A549 (cell line): ENCODE data around the gene DNAJA3. TPM values are rescaled to one million over a fixed set of nuclear protein-coding genes. Genes with fewer than 3 reads are reported as not detected.
A peak's percentile ranks its signal among the peaks of the same experiment; 100 is the strongest.

Experiments
- ATAC-seq, 2 experiments: fragments of 200-7000 bp in 1 of 2; fragments of >200 bp in 1 of 2; cut with Nextera tagmentation in 1 of 2; cut with Tn5 transposase in 1 of 2; 3 replicates each; pipeline versions ENCODE4 v1.8.0 to v1.9.1; 2018 to 2020; ENCODE audit warnings: mild to moderate bottlenecking in 1 of 2, moderate library complexity in 1 of 2
- CTCF ChIA-PET: fragments of 300-600 bp; sonication (Branson Sonifier 250); formaldehyde crosslinking; extraction: SDS; loops from one replicate; lab custom pipeline; 2021; ENCODE audit warnings: antibody characterized with exemption, inconsistent platforms; lab: Yijun Ruan, JAX
- POLR2A ChIA-PET: fragments of 350-600 bp; formaldehyde crosslinking; extraction: SDS; loops from one replicate; lab custom pipeline; 2021; ENCODE audit warnings: antibody characterized with exemption, inconsistent platforms; lab: Yijun Ruan, JAX
- DNase-seq, 2 experiments: peaks; one replicate each; pipeline versions ENCODE4 v3.0.0 to v3.0.0-alpha.2; 2011 to 2016; ENCODE audit warnings: low read depth in 1 of 2, low spot score in 1 of 2
- FAIRE-seq: peaks from 2 replicates; lab custom pipeline; 2011; peaks lifted over from hg19 to GRCh38; lab: Jason Lieb, UNC
- H3K27ac ChIP-seq, 2 experiments: fragments of >200 bp; sonication (Bioruptor Twin); formaldehyde crosslinking; 3 replicates each; pipeline ENCODE4 v1.5.1; 2016 to 2017
- H3K4me1 ChIP-seq: fragments of >200 bp; sonication (Bioruptor Twin); formaldehyde crosslinking; 3 replicates; pipeline ENCODE4 v1.6.1; 2016
- H3K4me2 ChIP-seq: fragments of >200 bp; sonication (Bioruptor Twin); formaldehyde crosslinking; 3 replicates; pipeline ENCODE4 v1.6.1; 2016
- H3K4me3 ChIP-seq: fragments of >200 bp; sonication (Bioruptor Twin); formaldehyde crosslinking; 3 replicates; pipeline ENCODE4 v1.5.1; 2016
- H3K9me3 ChIP-seq: fragments of >200 bp; sonication (Bioruptor Twin); formaldehyde crosslinking; 3 replicates; pipeline ENCODE4 v1.6.1; 2016
- BHLHE40 ChIP-seq: IDR thresholded peaks from 2 replicates; pipeline ENCODE4 v1.6.1; 2012; ENCODE audit warnings: low read depth, low read length, inconsistent platforms
- CBX2 ChIP-seq: fragments of 200-600 bp; sonication (generic); IDR thresholded peaks from 2 replicates; pipeline ENCODE4 v1.6.1; 2016; ENCODE audit warnings: low read depth, mild to moderate bottlenecking, borderline replicate concordance
- CBX8 ChIP-seq: fragments of 200-600 bp; sonication (generic); IDR thresholded peaks from 2 replicates; pipeline ENCODE4 v1.6.1; 2016
- CHD2 ChIP-seq: fragments of 150-350 bp; IDR thresholded peaks from 2 replicates; pipeline ENCODE4 v1.6.1; 2014; ENCODE audit warnings: low read length; ENCODE audit not compliant: partially characterized antibody
- CHD4 ChIP-seq: fragments of 200-600 bp; sonication (generic); IDR thresholded peaks from 2 replicates; pipeline ENCODE4 v1.6.1; 2016; ENCODE audit warnings: antibody characterized with exemption, mild to moderate bottlenecking, borderline replicate concordance
- HMGXB4 ChIP-seq: fragments of 250-450 bp; sonication (Bioruptor Pico); IDR thresholded peaks from 2 replicates; pipeline ENCODE4 v1.5.0; 2021; ENCODE audit warnings: mild to moderate bottlenecking, moderate library complexity, borderline replicate concordance
- HOXB13 ChIP-seq: fragments of 250-450 bp; sonication (Bioruptor Pico); IDR thresholded peaks from 2 replicates; pipeline ENCODE4 v1.5.0; 2020; ENCODE audit warnings: low read depth, mild to moderate bottlenecking, moderate library complexity
- KDM5A ChIP-seq: fragments of 200-600 bp; sonication (generic); IDR thresholded peaks from 2 replicates; pipeline ENCODE4 v1.6.1; 2016; ENCODE audit warnings: antibody characterized with exemption, mild to moderate bottlenecking
- MAX ChIP-seq: IDR thresholded peaks from 2 replicates; pipeline ENCODE4 v1.6.1; 2012
- MYC ChIP-seq: IDR thresholded peaks from 2 replicates; pipeline ENCODE4 v1.6.1; 2012; ENCODE audit warnings: mild to moderate bottlenecking, inconsistent platforms, low read length, improper control_type of control experiment, borderline replicate concordance
- NPAS2 ChIP-seq: fragments of 250-450 bp; sonication (Bioruptor Pico); IDR thresholded peaks from 2 replicates; pipeline ENCODE4 v1.8.0; 2022; ENCODE audit warnings: mild to moderate bottlenecking, moderate library complexity, borderline replicate concordance
- PHF8 ChIP-seq: fragments of 200-600 bp; sonication (generic); IDR thresholded peaks from 2 replicates; pipeline ENCODE4 v1.6.1; 2016; ENCODE audit warnings: low read depth, mild to moderate bottlenecking, antibody characterized with exemption, moderate library complexity, borderline replicate concordance
- POLR2AphosphoS2 ChIP-seq: conservative IDR thresholded peaks from 2 replicates; pipeline ENCODE4 v1.6.1; 2012; ENCODE audit warnings: low read length, improper control_type of control experiment, inconsistent platforms
- RARB ChIP-seq: fragments of 250-450 bp; sonication (Bioruptor Pico); IDR thresholded peaks from 2 replicates; pipeline ENCODE4 v1.8.0; 2021; ENCODE audit warnings: mild to moderate bottlenecking, moderate library complexity
- RCOR1 ChIP-seq: fragments of 150-350 bp; IDR thresholded peaks from 2 replicates; pipeline ENCODE4 v1.6.1; 2014; ENCODE audit warnings: antibody characterized with exemption, low read length, low read depth
- RNF2 ChIP-seq: fragments of 200-600 bp; sonication (generic); IDR thresholded peaks from 2 replicates; pipeline ENCODE4 v1.6.1; 2016; ENCODE audit warnings: low read depth, mild to moderate bottlenecking, antibody characterized with exemption, moderate library complexity, borderline replicate concordance
- TFCP2L1 ChIP-seq: fragments of 250-450 bp; sonication (Bioruptor Pico); IDR thresholded peaks from 2 replicates; pipeline ENCODE4 v1.5.0; 2021; ENCODE audit warnings: mild to moderate bottlenecking
- ZC3H11A ChIP-seq: fragments of 450-650 bp; IDR thresholded peaks from 2 replicates; pipeline ENCODE4 v1.6.1; 2014; ENCODE audit warnings: antibody characterized with exemption, mild to moderate bottlenecking
- ZFP36 ChIP-seq: fragments of 450-650 bp; IDR thresholded peaks from 2 replicates; pipeline ENCODE4 v1.6.1; 2014; ENCODE audit warnings: borderline replicate concordance; ENCODE audit not compliant: partially characterized antibody
- ZNF302 ChIP-seq: fragments of 250-450 bp; sonication (Bioruptor Pico); IDR thresholded peaks from 2 replicates; pipeline ENCODE4 v1.9.0; 2021; ENCODE audit warnings: inconsistent platforms, mild to moderate bottlenecking, moderate library complexity
- ZSCAN20 ChIP-seq: fragments of 250-450 bp; sonication (Bioruptor Pico); IDR thresholded peaks from 2 replicates; pipeline ENCODE4 v1.8.0; 2022; ENCODE audit warnings: mild to moderate bottlenecking, moderate library complexity
- WGBS: methylation state at CpG from one replicate; pipeline ENCODE4 v1.1.6; 2017; ENCODE audit errors: missing lambda C conversion rate; 5-methylcytosine and 5-hydroxymethylcytosine counted together
- polyA plus RNA-seq, 4 experiments: library from polyadenylated mRNA; depleted of rRNA in 3 of 4; stranded (reverse); fragments of >200 nt; fragmentation: RNase III in 1 of 4; extraction: RNeasy Plus Mini Kit Qiagen cat#74134 plus additional on column Dnase treatment in 1 of 4; gene quantifications; 2 replicates in 3 of 4; 3 replicates in 1 of 4; pipeline ENCODE4 v1.2.3, GENCODE V29; 2011 to 2017

DNAJA3 gene
- polyA plus RNA-seq, 2 of the 4 experiments (the other 2 are of a cell fraction) = 64.6 to 77.2 TPM

DNA sequence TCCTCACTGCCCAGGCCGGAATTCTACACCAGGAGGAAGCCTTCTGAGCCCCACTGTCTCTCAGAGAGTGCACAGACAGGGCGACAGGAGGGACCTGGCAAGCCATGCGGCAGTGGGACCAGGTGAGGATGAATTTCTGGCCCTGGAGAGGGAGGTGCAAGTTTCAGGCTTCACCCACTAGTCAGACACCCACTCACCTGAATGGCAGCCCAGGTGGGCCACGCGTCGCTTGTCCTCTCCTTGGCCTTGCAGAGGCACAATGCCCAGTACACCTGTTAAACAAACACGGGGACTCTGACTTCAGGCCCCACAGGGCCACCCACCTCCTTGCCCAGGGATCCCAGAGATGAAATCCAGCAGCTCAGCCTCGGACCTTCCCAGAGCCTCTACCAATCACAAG, 13.5 kb upstream of the DNAJA3 start (continued):
- no peak for TF ChIP-seq HMGXB4 (CRISPR knock-in tag)
- no peak for TF ChIP-seq BHLHE40
- TF ChIP-seq KDM5A = no peak

DNA sequence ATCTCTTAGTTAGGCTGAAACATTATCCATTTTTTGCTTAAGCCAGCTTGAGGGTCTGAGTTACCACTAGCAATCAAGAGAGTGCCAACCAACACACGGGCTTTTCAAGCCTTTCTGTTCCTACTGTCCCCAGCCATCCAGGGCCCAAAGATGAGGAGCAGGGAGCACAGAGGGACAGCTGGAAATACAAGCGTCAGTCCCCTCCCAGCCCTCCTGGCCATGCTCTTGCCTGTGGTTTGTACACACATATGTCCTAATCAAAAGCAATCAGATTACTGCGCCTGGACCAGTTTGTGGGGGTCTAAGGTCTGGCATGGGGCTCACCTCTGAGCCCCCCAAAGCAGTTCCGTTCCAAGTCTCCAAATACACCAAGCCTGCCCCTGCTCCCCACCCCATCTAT, 12.8 kb upstream of the DNAJA3 start:
- H3K4me2 ChIP-seq = no peak overlapping the region
- peaks cover 8% of the 10 kb centered on the region for H3K4me1 ChIP-seq
- TF ChIP-seq CHD4 = no peak
- no peak for TF ChIP-seq ZC3H11A
- no peak for TF ChIP-seq ZNF302 (CRISPR knock-in tag)
- no peak for TF ChIP-seq HOXB13 (CRISPR knock-in tag)
- no peak for TF ChIP-seq BHLHE40
- TF ChIP-seq RCOR1 = no peak
- TF ChIP-seq MAX = no peak
- no peak for TF ChIP-seq NPAS2
- no peak for TF ChIP-seq MYC
- no peak for TF ChIP-seq RARB
- TF ChIP-seq RNF2 = no peak
- TF ChIP-seq CBX2 = no peak
- no peak for TF ChIP-seq CBX8
- TF ChIP-seq PHF8 = no peak
- no peak for TF ChIP-seq CHD2
- no peak for TF ChIP-seq HMGXB4 (CRISPR knock-in tag)
- no peak for TF ChIP-seq ZFP36
- no peak for TF ChIP-seq TFCP2L1 (CRISPR knock-in tag)
- no peak for TF ChIP-seq POLR2AphosphoS2
- FAIRE-seq (no peak), DNase-seq (no peak), ATAC-seq (no peak)
- no peak overlapping the region for H3K27ac ChIP-seq
- no peak overlapping the region for H3K4me3 ChIP-seq
- POLR2A ChIA-PET = no interaction called here
- WGBS = 94% methylated on average over 4 of the region's 4 CpGs
- CTCF ChIA-PET = interaction anchor here (1.2 to 32.6 kb wide), 3 partner anchors 10 to 159 kb away, joined by 3 to 833 read pairs (median 273); partner anchors contain the start of gene VASN
- no peaks in the 10 kb centered on the region for H3K9me3 ChIP-seq

- POLR2A ChIA-PET = interaction anchor here (0.5 to 0.9 kb wide), 2 partner anchors 12 to 231 kb away, joined by 5 to 6 read pairs; no protein-coding TSS in a partner anchor
- Histone ChIP-seq H3K4me3 (no peak overlapping the region), H3K27ac (no peak overlapping the region), H3K9me3 (no peaks in the 10 kb centered on the region), H3K4me1 (peaks cover 8% of the 10 kb centered on the region), H3K4me2 (peak overlapping the region; percentile 91; the same call in 2 of the 3 replicates)
- no peak for TF ChIP-seq ZSCAN20 (CRISPR knock-in tag)
- no peak for TF ChIP-seq CBX2
- TF ChIP-seq HOXB13 (CRISPR knock-in tag) = no peak
- DNase-seq = no peak
- no peak for FAIRE-seq
- no peak for ATAC-seq
- 91% methylated on average over 7 of the region's 7 CpGs for WGBS
- CTCF ChIA-PET = interaction anchor here (0.6 to 32.6 kb wide), 5 partner anchors 12 to 125 kb away, joined by 3 to 833 read pairs (median 3); partner anchors contain the start of gene VASN
Measured at GRCh38 chr16:4414187-4414917, 11.3 kb upstream of the DNAJA3 start.
